ENCODE data around the gene EFEMP2.
A peak's percentile ranks its signal among the peaks of the same experiment; 100 is the strongest.
"Not testable (repeated sequence)": the region's sequence is repeated elsewhere in the genome, so short reads cannot be mapped to it uniquely, and the experiment has no call there.

EFEMP2 gene

GRCh38 chr11:65854161-65854592 is 18.4 kb downstream of the EFEMP2 start:
- DNase-seq: no peak

GRCh38 chr11:65853246-65853979 is 19.2 kb downstream of the EFEMP2 start:
- no peak for DNase-seq

DNA sequence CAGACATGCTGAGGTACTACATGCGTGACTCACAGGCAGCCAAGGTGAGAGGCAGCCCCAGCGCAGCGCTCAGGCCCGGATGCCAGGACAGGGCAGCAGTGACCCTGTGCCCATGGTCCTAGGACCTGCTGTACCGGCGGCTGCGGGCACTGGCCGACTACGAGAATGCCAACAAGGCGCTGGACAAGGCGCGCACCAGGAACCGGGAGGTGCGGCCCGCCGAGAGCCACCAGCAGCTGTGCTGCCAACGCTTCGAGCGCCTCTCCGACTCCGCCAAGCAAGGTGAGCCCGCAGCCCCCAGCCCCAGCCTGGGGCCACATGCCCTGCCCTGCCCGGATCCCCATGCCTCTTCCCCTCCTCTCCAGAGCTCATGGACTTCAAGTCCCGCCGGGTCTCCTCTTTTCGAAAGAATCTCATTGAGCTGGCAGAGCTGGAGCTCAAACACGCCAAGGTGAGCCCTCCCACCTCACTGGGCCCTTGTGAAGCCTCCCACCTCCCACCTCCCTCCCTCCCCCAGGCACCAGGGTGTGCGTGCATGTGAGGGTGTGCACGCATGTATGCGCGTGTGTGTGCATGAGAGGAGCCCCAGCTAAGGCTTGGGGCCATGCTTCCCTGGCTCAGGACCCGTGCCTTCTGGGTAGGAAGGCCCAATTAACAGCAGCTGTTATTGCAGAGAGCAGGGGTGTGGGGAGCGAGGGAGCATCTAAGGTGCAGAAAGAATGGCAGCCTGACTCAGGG is 19.9 kb downstream of the EFEMP2 start:
- DNase-seq: no peak

DNA sequence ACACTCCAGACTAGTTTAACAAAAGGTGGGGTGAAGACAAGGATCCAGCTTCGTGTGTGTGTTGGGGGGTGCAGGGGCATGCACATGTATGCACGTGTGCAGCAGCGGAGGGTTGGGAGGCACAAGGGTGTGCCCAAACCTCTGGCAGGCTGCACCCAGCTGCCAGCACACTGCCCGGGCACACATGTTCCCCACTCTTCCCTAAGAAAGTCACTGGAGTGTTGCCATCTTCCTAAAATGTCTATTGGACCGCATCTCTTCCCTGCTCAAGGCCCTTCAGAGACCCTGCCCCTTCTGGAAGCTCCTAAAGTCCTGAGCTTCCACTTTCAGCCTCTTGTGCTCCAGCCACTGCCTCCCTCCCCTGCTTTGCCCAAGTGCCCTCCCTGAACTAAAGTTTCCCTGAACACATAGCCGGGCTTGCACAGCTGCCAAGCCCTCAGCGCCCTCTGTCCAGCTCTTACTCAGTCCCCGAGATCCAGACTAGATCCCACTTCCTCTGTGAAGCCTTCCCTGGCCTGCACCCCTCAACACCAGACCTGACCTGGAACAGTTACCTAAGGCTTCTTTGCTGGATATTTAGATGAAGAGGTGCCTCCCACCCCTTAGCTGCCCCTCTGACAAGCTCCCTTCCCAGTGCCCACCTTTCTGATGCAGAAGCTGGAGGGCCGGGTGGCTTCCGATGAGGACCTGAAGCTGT is 20.6 kb downstream of the EFEMP2 start:
- DNase-seq: no peak

DNA sequence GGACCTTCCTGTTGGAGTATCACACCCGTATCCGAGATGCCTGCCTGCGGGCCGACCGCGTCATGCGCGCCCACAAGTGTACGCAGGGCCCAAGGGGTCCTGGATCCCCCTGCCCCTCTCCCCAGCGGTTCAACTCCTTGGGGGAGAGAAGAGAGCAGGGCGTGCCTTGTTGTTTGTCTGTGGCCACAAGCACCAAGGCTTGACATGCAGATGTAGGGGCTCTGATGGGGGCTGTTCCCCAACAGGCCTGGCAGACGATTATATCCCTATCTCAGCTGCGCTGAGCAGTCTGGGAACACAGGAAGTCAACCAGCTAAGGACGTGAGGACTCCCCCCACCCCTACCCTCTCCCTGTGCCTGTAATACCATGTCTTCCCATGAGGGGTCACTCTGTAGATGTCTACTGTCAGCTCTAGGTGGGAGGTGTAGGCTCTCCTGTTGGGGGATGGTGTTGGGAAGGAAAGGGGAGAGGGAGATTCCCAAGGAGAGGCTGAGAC is 21.5 kb downstream of the EFEMP2 start:
- DNase-seq: no peak

- DNase-seq: no peak
Measured at GRCh38 chr11:65850217-65851082, 22.1 kb downstream of the EFEMP2 start.

- no peak for DNase-seq
Measured at GRCh38 chr11:65849771-65850216, 22.8 kb downstream of the EFEMP2 start.

DNA sequence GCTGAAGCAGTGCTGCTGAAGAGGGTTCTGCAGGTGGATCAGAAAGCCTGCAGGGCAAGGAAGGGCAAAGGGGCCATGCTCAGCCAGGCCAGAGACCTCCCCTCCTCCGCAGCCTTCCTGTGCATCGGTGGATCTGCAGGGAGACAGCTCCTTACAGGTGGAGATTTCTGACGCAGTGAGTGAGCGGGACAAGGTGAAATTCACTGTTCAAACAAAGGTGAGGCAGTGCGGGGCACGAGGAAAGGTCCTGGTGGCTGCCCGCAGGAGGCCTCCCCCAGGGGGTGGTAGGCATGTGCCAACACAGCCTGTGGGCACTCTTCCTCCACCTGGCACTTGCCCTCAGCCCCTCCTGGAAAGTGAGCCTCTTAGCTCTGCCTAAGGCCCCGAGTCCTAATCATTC is 23.2 kb downstream of the EFEMP2 start:
- no peak for DNase-seq

- DNase-seq: not testable (repeated sequence)
Measured at GRCh38 chr11:65848693-65849092, 23.9 kb downstream of the EFEMP2 start.

GRCh38 chr11:65847746-65848145 is 24.9 kb downstream of the EFEMP2 start:
- DNase-seq: no peak

- DNase-seq: no peak
Measured at GRCh38 chr11:65844231-65844872, 28.2 kb downstream of the EFEMP2 start.

GRCh38 chr11:65843811-65844210 is 28.8 kb downstream of the EFEMP2 start:
- DNase-seq: no peak

DNA sequence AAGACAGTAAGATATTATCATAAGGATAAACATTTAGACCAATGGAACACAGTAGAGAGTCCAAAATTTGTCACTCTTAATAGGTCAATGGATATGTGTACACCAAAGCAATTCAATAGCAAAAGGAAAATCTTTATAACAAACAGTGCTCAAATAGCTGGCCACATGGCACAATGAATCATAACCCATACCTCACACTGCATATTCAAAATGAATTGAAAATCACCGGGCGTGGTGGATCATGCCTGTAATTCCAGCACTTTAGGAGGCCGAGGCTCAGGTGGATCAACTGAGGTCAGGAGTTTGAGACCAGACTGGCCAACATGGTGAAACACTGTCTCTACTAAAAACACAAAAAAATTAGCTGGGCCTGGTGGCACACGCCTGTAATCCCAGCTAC is 30.5 kb downstream of the EFEMP2 start:
- DNase-seq: no peak

DNA sequence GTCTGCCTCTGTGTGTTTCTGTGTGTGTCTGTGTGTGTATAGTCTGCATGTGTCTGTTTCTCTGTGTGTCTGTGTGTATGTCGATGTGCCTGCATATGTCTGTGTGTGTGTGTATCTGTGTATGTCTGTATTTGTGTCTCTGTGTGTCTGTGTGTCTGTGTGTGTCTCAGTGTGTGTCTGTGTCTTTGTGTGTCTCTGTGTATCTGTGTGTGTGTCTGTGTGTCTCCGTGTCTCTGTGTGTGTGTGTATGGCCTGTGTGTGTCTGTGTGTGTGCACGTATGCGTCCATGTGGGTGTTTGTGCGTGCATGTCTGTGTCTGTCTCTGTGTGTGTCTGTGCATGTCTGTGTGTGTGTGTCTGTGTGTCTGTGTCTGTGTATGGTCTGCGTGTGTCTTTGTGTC is 38.4 kb downstream of the EFEMP2 start:
- no peak for DNase-seq

GRCh38 chr11:65833297-65834030 is 39.1 kb downstream of the EFEMP2 start, which contains the start of gene SNX32:
TSS of gene SNX32 (plus strand) at chr11:65833963. CDS start at chr11:65834066, 103 bp downstream.
- peak; percentile 91 for DNase-seq

DNA sequence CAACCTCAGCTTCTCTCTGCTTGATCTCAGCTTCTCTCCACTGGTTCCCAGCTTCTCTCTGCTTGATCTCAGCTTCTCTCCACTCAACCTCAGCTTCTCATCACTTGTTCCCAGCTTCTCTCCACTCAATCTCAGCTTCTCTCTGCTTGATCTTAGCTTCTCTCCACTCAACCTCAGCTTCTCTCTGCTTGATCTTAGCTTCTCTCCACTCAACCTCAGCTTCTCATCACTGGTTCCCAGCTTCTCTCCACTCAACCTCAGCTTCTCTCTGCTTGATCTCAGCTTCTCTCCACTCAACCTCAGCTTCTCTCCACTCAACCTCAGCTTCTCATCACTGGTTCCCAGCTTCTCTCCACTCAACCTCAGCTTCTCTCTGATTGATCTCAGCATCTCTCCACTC is 40.4 kb downstream of the EFEMP2 start:
- DNase-seq: not testable (repeated sequence)

GRCh38 chr11:65829459-65829858 is 43.1 kb downstream of the EFEMP2 start:
- no peak for DNase-seq

- no peak for DNase-seq
Measured at GRCh38 chr11:65826984-65827735, 45.4 kb downstream of the EFEMP2 start.

DNA sequence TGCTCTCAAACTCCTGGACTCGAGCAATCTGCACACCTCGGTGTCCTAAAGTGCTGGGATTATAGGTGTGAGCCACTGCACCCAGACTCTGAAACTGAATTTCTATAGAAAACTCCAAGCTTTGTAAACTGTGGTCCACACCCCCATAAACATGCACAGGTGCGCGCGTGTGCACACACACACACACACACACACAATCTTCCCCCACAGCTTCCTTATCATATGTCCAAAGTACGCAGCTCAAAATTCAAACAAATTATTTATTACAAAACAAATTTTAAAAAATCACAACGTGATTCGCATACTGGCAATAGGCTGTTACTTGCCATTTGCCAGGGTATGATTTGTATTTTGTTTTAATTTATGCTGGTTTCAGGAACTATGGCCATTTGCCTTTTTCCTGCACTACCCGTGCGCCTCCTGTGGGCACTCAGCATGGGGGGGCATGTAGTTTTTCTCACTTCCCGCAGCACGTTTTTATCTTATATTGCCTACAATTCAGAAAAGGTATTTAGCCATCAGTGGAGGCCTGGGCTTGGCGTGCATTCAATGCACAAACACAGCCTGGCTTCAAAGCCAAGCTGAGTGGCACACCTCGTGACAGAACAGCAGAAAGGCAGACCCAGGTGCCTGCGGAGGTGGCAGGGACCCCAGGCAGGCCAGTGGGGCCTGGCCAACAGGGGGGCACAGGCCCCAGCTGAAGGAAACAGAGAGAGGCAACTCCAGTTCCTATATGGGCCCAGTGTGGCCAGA is 49.6 kb downstream of the EFEMP2 start:
- DNase-seq: no peak

Data from central memory CD4-positive, alpha-beta T cell (primary cell).